Measurements from ENCODE around the gene RBL2.

DNA sequence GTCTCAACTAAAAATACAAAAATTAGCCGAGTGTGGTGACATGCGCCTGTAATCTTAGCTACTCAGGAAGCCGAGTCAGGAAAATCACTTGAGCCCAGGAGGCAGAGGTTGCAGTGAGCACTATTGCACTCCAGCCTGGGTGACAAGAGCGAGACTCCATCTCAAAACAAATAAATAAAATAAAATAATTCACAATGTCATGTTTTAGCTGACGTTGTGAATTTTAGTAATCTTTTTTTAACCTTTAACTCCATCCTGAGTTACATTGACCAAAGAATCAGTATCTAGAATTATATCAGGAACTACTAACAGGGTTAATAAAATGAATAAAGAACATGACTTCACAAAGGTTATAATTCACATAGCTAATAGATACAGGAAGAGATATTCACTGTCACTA is 5.9 kb downstream of the RBL2 start:
- no peak for TF ChIP-seq ZNF274 (IDR thresholded peaks at IDR 0.05; ENCODE audit: low read length)
- TF ChIP-seq ZNF274 (tag by site-specific recombination; IDR thresholded peaks at IDR 0.05; ENCODE audit: borderline replicate concordance): no peak
- TF ChIP-seq, protein P1, sequence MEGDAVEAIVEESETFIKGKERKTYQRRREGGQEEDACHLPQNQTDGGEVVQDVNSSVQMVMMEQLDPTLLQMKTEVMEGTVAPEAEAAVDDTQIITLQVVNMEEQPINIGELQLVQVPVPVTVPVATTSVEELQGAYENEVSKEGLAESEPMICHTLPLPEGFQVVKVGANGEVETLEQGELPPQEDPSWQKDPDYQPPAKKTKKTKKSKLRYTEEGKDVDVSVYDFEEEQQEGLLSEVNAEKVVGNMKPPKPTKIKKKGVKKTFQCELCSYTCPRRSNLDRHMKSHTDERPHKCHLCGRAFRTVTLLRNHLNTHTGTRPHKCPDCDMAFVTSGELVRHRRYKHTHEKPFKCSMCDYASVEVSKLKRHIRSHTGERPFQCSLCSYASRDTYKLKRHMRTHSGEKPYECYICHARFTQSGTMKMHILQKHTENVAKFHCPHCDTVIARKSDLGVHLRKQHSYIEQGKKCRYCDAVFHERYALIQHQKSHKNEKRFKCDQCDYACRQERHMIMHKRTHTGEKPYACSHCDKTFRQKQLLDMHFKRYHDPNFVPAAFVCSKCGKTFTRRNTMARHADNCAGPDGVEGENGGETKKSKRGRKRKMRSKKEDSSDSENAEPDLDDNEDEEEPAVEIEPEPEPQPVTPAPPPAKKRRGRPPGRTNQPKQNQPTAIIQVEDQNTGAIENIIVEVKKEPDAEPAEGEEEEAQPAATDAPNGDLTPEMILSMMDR (tag by site-specific recombination; IDR thresholded peaks at IDR 0.05): no peak
- no peak for TF ChIP-seq ZNF23 (tag by site-specific recombination; IDR thresholded peaks at IDR 0.05; ENCODE audit: borderline replicate concordance)
- TF ChIP-seq ZNF785 (tag by site-specific recombination; IDR thresholded peaks at IDR 0.05): no peak
- TF ChIP-seq, protein P2, sequence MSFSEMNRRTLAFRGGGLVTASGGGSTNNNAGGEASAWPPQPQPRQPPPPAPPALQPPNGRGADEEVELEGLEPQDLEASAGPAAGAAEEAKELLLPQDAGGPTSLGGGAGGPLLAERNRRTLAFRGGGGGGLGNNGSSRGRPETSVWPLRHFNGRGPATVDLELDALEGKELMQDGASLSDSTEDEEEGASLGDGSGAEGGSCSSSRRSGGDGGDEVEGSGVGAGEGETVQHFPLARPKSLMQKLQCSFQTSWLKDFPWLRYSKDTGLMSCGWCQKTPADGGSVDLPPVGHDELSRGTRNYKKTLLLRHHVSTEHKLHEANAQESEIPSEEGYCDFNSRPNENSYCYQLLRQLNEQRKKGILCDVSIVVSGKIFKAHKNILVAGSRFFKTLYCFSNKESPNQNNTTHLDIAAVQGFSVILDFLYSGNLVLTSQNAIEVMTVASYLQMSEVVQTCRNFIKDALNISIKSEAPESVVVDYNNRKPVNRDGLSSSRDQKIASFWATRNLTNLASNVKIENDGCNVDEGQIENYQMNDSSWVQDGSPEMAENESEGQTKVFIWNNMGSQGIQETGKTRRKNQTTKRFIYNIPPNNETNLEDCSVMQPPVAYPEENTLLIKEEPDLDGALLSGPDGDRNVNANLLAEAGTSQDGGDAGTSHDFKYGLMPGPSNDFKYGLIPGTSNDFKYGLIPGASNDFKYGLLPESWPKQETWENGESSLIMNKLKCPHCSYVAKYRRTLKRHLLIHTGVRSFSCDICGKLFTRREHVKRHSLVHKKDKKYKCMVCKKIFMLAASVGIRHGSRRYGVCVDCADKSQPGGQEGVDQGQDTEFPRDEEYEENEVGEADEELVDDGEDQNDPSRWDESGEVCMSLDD (tag by site-specific recombination; IDR thresholded peaks at IDR 0.05): no peak
- no peak for TF ChIP-seq ZNF701 (tag by site-specific recombination; IDR thresholded peaks at IDR 0.05)
- TF ChIP-seq ZBTB48 (tag by site-specific recombination; IDR thresholded peaks at IDR 0.05): no peak
- TF ChIP-seq ZNF132 (tag by site-specific recombination; IDR thresholded peaks at IDR 0.05; ENCODE audit: borderline replicate concordance): no peak
- no peak for TF ChIP-seq GLI4 (tag by site-specific recombination; IDR thresholded peaks at IDR 0.05)
- TF ChIP-seq BCL11A (tag by site-specific recombination; IDR thresholded peaks at IDR 0.05; ENCODE audit: low read depth): no peak
- TF ChIP-seq ZNF214 (tag by site-specific recombination; IDR thresholded peaks at IDR 0.05; ENCODE audit: borderline replicate concordance): no peak
